PFSK-1 (cell line): ENCODE measurements around the gene MVK.

Experiments used
- POLR2AphosphoS5 ChIP-seq: IDR thresholded peaks from 2 replicates; pipeline ENCODE4 v1.6.1; 2012; ENCODE audit warnings: low read depth, mild to moderate bottlenecking, control low read depth, low read length, moderate library complexity
- REST ChIP-seq, 2 experiments: IDR thresholded peaks; 2 replicates each; pipeline versions ENCODE4 v1.6.1 to v1.8.0; 2011 to 2012; ENCODE audit warnings: low read depth in 2 of 2, low read length in 2 of 2, control low read depth in 1 of 2, inconsistent platforms in 1 of 2, mild to moderate bottlenecking in 1 of 2, moderate library complexity in 1 of 2; ENCODE audit not compliant: insufficient read depth in 1 of 2

GRCh38 chr12:109524466-109525278, 48.9 kb upstream of the MVK start:
- TF ChIP-seq POLR2AphosphoS5, result no peak
- TF ChIP-seq REST (IDR thresholded peaks at IDR 0.05; ENCODE audit: insufficient read depth in 1 of 2, low read depth in 2 of 2, low read length in 2 of 2), result no peak
